GM19324 (cell line): Measurements from ENCODE around the gene FURIN.

Source experiments
- ATAC-seq: cut with Tn5 transposase; IDR thresholded peaks from one replicate; pipeline ENCODE4 v1.9.1; 2021; ENCODE audit warnings: mild to moderate bottlenecking, moderate library complexity; ENCODE audit not compliant: unreplicated experiment, low FRiP score

The FURIN gene

DNA sequence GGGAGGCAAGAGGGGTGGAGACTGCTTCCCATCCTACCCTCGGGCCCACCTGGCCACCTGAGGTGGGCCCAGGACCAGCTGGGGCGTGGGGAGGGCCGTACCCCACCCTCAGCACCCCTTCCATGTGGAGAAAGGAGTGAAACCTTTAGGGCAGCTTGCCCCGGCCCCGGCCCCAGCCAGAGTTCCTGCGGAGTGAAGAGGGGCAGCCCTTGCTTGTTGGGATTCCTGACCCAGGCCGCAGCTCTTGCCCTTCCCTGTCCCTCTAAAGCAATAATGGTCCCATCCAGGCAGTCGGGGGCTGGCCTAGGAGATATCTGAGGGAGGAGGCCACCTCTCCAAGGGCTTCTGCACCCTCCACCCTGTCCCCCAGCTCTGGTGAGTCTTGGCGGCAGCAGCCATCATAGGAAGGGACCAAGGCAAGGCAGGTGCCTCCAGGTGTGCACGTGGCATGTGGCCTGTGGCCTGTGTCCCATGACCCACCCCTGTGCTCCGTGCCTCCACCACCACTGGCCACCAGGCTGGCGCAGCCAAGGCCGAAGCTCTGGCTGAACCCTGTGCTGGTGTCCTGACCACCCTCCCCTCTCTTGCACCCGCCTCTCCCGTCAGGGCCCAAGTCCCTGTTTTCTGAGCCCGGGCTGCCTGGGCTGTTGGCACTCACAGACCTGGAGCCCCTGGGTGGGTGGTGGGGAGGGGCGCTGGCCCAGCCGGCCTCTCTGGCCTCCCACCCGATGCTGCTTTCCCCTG is 13.8 kb downstream of the FURIN start:
- no peak for ATAC-seq

DNA sequence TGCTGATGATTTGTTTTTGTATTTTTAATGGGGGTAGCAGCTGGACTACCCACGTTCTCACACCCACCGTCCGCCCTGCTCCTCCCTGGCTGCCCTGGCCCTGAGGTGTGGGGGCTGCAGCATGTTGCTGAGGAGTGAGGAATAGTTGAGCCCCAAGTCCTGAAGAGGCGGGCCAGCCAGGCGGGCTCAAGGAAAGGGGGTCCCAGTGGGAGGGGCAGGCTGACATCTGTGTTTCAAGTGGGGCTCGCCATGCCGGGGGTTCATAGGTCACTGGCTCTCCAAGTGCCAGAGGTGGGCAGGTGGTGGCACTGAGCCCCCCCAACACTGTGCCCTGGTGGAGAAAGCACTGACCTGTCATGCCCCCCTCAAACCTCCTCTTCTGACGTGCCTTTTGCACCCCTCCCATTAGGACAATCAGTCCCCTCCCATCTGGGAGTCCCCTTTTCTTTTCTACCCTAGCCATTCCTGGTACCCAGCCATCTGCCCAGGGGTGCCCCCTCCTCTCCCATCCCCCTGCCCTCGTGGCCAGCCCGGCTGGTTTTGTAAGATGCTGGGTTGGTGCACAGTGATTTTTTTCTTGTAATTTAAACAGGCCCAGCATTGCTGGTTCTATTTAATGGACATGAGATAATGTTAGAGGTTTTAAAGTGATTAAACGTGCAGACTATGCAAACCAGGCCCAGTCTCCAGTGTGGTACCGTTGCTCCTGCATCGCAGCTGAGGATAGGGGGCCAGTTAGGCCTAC is 14.6 kb downstream of the FURIN start:
- no peak for ATAC-seq

GRCh38 chr15:90883526-90883975 is 15.2 kb downstream of the FURIN start:
- ATAC-seq: no peak

DNA sequence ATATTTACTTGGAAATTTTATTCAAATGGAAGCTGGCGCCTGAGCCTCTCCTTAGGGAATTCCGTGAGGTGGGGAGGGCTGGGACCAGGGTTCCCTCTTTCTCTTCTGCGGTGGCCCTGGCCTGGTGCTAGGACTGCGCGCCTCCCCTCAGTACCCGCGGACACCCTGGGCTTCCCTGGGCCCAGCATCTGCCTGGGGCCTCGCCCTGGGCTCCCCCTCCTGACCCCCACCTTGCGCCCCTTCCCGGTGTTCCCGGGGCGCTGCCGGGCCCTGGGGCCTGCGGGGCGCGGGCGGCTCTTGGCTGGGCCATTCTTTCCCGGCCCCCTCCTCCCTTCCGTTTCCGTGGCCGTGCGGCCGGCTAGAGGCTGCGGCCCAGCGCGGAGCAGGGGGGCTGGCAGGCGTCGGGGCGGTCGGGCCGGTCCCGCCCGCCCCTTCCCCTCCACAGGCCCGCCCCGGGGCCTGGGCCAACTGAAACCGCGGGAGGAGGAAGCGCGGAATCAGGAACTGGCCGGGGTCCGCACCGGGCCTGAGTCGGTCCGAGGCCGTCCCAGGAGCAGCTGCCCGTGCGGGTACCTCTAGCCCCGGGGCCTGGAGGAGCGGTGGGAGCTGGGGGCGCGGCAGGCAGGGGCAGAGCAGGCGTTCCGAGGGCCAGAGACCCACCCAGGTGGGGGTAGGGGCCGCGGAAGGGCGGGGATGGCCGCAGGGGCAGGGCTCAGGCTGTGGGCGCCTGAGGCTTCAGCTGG is 15.8 kb downstream of the FURIN start, which contains the start of gene FES:
Gene FES (plus strand): TSS at position 529 of the 743 bp plus-strand sequence. CDS start 542 bp downstream, outside the sequence.
- ATAC-seq: no peak

DNA sequence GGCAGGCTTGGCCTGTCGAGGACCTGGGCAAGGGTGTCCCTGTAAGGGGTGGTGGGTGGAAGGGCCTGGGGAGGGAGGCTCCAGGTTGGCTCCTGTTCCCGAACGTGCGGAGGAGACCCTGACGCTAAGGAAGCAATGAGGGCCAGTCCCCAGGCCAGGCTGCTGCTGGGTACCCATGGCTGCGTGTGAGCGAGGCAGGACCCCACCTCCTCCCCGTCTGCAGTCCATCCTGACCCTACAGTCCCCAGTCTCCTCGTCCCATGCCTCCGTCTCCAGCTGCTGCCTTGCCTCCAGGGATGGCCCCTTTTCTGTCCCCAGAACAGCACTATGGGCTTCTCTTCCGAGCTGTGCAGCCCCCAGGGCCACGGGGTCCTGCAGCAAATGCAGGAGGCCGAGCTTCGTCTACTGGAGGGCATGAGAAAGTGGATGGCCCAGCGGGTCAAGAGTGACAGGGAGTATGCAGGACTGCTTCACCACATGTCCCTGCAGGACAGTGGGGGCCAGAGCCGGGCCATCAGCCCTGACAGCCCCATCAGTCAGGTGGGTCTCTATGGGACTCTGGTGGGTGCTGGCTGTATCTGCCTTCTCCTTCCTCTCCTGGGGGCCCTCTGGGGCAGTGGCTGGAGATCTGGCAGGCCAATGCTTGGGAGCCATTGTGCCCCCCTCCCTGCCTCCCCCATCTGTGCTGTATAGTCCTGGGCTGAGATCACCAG is 16.5 kb downstream of the FURIN start:
- no peak for ATAC-seq

GRCh38 chr15:90885432-90886290 is 17.3 kb downstream of the FURIN start:
- ATAC-seq: no peak

GRCh38 chr15:90886291-90886614 is 17.9 kb downstream of the FURIN start:
- ATAC-seq: no peak

- ATAC-seq: no peak
Observed at GRCh38 chr15:90887037-90887481, 18.7 kb downstream of the FURIN start.

GRCh38 chr15:90889313-90889730 is 20.9 kb downstream of the FURIN start:
- ATAC-seq: no peak

DNA sequence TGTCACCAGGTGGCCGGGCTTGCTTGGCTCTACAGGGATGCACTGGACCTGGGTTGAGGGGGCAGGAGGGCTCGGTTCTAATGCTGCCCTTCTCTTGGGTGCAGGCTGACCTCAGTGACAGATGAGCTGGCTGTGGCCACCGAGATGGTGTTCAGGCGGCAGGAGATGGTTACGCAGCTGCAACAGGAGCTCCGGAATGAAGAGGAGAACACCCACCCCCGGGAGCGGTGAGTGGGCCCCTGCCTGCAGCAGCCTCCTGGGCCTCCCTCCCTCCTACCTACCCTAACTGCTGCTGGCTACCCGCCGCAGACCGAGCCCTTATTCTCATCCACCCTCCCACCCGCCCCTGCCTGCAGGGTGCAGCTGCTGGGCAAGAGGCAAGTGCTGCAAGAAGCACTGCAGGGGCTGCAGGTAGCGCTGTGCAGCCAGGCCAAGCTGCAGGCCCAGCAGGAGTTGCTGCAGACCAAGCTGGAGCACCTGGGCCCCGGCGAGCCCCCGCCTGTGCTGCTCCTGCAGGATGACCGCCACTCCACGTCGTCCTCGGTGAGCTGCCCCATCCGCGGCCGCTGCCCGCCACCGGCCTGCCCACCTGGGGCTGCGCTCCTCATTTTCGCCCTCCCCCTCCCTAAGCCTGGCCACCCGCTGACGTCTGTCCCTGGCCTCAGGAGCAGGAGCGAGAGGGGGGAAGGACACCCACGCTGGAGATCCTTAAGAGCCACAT is 21.5 kb downstream of the FURIN start:
- no peak for ATAC-seq

GRCh38 chr15:90890839-90891238 is 22.5 kb downstream of the FURIN start:
- ATAC-seq: no peak

DNA sequence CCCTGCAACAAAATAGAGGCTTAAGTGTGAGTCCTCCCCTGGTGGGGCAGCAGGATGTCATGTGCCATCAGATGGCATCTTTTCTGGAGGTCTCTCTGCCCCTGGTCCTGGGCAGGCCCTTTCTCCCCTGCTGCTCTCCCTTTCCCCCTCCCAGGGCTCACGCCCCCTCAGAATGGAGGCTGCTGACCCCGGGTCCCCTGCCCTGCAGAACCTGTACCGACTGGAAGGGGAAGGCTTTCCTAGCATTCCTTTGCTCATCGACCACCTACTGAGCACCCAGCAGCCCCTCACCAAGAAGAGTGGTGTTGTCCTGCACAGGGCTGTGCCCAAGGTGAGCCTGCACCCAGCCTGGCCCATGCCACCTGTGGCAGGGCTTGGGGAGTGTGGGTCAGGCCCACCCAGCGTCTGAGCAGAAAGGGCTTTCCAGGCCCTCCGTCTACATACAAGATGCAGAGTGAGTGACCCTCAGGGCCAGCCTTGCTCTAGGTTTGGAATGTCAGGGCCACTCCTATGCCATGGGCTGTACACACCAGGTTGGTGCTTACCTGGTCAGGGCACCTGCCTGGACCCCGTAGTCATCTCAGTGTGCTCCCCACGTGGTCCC is 23.1 kb downstream of the FURIN start:
- no peak for ATAC-seq

DNA sequence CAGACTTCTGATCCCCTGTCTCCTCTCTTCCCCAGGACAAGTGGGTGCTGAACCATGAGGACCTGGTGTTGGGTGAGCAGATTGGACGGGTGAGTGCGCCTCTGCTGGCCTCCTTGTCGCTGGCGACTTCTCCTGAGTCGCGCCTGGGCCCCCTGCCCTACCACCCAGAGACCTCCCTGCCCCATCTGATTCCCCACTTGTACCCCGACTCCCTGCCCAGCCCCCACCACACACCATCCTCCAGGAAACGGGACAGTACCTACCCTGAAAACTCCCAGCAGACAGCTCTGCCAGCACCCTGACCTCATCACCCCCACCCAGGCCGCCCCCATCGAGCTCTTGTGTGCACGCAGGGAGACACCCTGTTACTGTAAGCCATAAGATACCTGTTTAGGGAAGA is 23.6 kb downstream of the FURIN start:
- no peak for ATAC-seq

DNA sequence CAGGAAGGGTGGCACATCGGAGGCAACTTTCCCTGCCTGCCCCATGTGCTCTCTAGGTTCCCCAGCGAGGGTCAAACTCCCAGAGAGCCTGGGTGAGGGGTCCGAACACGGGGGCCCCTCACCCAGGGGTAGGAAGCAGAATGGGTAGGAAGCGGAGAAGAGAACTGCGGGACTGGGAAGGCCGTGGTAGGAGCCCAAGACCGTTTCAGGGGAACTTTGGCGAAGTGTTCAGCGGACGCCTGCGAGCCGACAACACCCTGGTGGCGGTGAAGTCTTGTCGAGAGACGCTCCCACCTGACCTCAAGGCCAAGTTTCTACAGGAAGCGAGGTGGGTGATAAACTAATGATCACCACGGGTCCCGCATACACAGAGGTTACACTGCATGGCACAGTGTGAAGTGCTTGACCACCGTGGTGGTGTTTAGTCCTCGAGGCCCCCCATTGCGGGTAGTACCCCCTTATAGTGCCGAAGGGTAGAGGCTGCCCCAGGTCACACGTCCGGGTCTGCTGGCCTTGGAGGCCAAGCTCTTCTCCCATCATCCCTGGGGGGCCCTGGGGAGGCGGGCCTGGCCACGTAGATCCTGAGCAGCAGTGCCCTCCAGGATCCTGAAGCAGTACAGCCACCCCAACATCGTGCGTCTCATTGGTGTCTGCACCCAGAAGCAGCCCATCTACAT is 24.2 kb downstream of the FURIN start:
- no peak for ATAC-seq

DNA sequence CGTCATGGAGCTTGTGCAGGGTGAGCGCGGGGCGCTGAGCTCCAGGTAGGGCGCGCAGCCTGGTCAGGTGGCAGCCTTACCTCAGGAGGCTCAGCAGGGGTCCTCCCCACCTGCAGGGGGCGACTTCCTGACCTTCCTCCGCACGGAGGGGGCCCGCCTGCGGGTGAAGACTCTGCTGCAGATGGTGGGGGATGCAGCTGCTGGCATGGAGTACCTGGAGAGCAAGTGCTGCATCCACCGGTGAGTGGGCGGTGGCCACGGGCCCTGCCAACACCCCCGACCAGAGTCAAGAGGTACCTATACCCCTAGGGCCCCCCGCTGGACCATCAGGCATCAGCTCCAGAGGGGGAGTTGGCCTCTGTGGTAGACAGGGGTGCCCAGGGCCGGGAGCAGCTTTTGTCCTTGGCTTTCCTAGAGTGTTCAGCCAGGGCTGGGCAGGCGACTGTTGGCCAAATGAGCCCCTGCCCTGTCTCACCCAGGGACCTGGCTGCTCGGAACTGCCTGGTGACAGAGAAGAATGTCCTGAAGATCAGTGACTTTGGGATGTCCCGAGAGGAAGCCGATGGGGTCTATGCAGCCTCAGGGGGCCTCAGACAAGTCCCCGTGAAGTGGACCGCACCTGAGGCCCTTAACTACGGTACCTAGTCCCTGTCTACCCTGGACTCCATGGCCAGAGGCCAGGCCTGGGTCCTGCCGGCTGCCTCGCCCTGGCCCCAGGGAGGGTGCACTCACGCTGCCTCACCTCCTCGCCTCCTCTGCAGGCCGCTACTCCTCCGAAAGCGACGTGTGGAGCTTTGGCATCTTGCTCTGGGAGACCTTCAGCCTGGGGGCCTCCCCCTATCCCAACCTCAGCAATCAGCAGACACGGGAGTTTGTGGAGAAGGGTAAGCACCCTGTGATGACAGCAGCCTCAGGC is 25.0 kb downstream of the FURIN start:
- no peak for ATAC-seq

- ATAC-seq: no peak
Observed at GRCh38 chr15:90895571-90896117, 27.3 kb downstream of the FURIN start.
